Measurements from ENCODE around the gene FXYD6.

FXYD6 gene

DNA sequence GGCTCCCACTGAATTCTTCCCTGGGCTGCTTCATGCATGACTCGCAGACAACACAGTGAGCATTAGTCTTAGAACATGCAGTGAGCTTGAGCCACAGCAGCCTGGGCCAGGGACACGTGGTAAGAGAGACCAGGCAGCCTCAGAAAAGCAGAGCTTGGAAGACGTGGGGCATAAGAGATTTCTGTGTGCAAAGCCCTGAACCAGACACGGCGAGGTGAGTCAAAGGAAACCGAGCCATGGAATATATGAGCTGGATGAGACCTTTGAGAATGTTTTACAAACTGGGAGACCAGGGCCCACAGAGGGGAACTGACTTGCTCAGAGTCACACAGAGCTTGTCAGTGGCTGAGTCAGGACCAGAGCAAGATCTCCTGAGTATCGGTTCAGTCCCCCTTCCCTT, 8.5 kb upstream of the FXYD6 start:
- no peak for DNase-seq

DNA sequence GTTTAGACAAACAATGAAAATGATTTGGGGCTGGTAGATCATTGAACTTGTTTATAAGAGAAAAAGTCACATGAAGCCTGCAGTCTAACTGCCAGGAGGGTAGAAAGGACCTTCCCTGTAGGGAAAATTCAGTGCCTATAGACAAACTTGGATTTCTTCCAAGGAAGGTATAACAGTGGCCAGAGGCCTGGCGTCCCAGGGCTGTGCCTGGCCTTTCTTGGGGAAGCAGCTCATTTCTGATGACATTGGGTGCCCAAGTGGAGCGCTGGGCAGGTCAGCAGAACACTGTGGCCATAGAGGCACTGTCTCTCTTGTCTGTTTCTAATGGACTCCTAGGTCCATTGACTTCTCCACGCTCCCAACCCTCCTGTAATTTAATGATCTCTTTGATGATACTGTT, 6.6 kb upstream of the FXYD6 start:
- DNase-seq, result no peak

DNA sequence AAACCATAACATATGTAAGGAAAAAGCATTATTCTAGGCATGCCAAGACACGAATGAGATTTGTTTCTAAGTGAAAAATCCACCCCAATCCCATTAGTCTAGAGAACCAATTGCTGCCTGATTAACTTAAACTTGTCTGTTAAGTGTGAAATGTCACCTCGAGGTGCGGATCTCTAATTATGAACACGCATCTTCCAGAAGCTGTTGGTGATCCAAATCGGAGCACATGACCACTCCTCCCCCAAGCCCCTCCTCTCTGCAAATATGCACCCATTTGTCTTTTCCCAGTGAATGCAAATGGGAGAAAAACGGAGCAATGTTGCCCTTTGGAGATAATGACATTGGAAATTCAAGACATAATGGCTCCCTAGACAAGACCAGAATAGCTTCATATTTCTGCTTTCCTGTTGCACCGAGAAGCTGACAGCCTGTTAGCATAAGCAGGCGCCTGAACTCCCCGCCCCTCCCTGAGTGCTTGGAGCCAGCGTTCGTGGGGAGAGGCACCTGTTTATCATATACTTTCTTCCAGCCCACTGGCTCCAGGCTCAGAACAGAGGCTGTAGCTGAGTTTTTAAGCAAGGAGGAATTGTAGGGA, 6.0 kb upstream of the FXYD6 start:
- DNase-seq, result no peak

DNA sequence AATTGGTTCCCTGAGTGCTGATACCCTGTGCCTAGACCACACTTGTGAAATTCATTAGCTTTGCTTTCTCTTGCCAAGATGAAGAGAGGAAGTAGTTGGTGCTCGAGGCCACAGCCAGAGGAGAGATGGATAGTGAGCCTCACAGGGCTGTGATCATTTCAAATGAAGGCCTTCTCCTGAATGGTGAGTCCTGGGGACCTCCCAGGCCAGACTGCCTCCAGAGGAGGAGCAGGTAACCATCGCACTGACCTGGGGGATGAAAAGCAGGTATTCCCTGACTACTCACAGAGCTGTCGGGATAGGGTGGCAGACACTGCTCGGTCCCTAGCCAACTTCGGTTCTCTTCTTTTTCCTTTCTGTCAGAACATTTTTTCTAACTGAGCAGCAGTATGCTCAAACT, 4.8 kb upstream of the FXYD6 start:
- no peak for DNase-seq

DNA sequence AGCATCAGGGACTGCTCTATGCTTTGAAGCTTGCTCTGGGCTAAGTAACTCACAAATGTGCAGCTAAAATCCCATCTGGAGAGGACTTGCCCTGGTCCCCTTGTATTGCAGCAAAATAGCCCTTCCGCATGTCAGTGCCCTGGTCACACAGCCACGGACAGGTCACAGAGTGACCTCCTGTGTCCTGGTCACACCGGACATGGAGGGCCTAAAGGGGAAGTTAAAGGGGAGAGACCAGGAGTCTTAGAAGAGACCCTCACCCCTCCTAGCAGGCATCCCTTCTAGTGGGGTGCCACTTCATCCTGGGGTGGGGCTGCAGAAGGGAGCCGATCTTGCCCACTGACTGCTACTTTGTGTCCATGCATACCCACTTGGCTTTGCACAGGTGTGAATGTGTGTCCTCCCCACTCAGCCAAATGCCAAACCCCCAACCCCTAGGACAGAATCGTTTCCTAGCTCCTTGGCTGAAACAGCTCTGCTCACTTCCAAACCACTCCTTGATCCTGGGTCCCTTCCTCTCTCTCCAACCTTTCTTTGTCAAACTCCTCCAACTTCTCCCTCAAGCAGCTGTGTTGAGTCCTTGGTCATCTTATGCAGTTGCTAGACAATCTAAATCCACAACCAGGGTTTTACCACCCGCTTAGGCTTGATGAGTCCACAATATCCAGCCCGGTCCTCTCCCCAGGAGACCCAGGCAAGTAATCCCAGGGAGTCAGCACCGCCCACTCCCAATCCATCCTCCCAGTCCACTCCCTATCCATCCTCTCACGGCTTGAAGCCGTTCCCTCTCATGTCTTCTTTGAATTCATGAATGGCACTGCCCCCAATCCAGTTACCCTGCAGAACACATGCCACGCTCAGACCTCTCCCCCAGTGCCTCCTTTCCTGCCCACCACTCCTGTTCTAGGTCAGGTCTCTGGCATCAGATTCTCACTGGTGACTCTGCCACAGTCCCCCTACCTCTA, 3.3 kb upstream of the FXYD6 start:
- no peak for DNase-seq

DNA sequence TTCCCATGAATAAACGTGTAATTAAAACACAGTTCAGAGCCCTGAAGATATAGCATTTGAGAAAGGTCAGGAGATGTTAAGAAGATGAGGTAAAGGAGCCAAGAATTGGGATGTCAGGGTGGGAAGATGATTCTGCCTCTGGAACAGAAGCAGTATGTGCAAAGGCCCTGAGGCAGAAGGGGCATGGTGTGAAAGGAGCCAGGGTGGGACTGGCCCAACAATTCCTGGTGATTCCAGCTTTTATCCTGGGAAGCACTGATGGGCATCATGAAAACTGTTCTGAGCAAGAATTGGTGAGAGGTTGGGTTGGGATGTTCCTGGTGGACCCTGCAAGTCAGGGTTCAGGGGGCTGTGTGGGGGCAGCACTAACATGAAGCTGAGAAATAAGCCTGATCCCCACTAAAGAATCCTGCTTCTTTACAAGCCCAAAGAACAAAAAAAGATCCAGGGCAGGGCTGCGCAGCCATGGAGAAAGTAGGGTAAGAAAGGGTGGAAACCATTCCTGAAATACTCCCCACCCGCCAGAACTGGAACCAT, 2.5 kb upstream of the FXYD6 start:
- DNase-seq, result no peak

DNA sequence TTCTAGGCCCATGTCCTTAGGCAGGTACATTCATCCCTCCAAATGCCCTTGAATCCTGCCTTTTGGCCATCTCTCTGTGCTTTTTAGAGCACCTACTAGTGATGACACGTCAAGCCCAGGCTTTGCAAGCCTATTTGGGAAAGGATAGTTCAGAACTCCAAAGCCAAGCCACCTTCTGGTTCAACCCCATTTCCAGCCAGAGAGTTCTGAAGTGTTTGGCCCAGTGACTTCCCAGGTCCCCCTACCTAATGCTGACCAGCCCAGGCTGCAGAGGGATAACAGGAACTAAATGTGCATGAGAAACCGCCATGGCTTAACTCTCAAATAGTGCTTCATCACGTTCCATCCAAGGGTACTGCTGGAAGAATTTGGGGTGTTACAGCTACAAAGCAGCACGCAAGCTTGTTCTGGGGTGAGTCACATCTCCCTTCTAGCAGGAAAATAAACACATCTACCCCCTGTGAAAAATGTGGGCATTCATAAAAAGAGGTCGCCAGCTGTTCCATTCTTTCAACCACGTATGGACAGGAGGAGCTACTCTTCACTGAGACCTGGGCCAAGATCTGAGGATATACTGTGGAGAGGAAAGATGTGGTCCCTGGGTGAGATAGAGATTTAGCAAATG, 2.0 kb upstream of the FXYD6 start:
- DNase-seq, result no peak

DNA sequence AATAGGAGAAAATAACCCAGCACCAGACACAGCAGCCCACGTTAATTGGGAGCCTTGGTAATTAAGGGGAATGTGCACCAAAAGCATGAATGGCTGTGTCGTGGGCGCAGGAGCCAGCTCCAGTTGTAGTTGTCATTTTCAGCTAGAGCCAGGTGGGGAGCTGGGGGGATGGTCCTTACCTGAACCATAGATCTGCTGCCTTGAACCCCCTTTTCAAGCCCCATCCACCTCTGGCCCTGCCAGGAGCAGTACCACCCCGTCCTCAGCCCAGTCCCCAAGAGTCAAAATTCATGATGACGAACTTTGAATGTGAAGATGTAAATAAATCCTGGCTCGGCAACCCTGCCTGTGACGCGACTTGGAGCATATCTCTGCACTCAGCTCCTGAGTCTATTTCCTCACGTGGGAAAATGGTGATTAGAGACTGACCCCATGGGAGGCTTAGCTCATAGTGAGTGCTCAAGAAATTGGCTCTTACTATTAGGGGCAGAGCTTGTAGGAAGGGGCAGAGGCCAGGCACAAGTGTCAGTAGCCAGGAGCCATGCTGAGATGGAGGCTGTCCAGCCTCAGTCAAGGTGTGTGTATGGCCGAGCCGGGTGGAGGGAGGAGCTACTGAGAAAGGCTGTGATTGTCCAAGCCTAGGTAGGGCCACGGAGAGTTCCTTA, 794 bp upstream of the FXYD6 start:
- no peak for DNase-seq

DNA sequence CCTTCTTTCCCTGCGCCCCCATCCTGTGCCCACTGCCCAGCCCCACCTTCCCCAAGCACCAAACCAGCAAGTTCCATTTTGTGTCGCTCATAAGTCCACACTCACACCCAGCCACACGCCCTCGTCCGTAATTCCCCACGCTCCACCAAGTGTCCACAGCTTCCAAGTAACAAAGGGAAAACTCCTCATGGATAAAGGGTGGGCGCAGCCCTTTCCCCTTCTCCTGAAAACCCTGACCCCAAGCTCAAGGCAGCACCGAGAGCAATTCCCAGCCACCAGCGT, 458 bp downstream of the FXYD6 start:
- DNase-seq, result no peak

DNA sequence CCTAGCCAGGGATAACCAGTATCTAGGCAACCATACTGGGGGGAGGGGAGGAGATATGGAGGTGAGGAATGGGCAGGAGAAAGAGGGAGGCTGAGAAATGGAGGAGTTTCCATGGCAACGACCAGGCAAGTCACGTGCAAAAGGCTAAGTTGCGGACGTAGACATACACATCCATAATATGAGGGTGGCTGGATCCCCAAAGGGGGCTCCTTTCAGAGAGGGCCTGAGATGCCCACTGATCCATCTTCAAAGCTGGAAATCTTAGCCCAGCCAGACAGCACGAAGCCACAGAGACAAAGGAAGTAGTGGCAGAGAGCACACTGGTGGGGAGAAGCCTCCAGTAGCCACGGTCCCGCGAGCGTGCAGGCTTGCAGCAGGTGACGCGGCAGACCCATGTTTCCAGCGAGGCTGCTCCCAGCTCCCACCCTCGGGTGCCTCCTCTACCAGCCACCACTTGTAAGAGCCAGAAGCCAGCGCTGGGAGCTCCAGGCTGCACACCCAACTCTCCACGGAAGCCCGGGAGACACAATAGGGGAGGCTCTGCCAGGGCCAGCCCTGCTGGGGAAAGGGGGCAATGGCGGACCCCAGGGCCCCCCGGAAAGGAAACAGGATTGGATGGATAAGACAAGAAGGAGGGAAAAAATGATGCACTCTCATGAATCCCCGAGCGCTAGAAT, 938 bp downstream of the FXYD6 start:
- DNase-seq, result peak in 1 of 2 donors; percentile 10

DNA sequence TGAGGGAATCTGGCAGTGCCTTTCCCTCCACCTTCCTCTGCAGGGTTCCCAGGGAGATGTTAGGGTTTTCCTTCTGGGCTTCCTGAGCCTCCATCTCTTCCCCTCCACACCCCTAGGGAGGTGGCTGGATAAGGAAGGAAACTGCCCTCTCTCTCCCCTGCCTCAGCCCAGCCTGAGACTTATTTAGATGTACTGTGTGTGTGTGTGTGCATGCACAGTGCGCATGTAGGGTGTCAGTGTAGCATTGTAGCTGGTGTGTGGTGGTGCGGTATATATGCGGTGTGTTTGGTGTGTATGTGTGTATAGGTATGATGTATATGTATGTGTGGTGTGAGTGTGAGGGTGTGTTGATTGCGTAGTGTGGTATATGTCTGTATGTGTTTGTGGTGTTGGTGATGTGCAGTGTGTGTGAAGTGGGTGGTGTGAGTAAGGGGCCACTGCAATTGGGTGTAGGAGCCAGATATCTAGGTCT, 1.5 kb downstream of the FXYD6 start:
- DNase-seq, result no peak

DNA sequence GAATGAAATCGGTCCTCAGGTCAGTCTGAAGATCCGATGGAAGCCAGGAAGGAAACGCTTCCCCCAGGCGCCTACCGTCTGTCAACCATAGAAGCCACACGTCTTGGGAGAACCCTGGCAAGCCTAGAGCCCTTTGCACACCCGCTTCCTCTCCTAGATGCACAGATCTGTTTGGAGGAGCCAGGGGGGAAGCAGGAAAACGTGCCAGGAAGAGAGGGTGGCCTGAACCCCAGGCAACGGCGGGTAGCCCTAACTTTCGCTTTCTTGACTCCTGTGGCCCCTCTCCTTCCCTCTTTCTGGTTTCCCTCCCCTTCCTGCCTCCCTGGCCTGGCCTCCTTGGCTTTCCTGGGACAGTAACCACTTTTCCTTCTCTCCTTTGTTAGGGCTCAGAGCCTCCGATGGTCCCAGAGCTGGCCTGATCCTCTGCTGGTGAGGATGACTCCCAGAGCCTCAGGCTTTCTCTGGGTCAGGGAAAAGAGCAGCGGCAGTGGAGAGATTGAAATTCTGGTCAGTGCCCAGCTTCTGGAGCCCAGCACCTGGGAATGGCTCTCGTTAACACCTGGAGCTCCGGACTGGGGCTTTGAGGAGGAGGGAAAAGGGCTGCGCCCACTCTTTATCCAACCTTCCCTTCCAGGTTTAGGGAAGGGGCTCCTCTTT, 2.1 kb downstream of the FXYD6 start:
- DNase-seq, result no peak

DNA sequence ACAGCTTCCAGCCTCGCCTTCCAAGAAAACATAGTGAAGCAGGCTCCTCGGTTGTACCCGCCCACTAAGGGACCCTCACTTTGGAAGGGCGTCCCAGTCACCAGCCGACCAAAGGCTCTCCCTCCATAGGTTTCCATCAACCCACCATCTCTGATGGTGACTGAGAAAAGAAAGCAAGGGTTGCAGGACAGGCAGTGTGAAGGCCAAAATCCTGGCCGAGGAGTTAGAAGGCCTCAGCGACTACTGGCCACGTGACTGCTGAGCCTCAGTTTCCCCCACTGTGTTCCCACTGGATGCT, 2.7 kb downstream of the FXYD6 start:
- no peak for DNase-seq

DNA sequence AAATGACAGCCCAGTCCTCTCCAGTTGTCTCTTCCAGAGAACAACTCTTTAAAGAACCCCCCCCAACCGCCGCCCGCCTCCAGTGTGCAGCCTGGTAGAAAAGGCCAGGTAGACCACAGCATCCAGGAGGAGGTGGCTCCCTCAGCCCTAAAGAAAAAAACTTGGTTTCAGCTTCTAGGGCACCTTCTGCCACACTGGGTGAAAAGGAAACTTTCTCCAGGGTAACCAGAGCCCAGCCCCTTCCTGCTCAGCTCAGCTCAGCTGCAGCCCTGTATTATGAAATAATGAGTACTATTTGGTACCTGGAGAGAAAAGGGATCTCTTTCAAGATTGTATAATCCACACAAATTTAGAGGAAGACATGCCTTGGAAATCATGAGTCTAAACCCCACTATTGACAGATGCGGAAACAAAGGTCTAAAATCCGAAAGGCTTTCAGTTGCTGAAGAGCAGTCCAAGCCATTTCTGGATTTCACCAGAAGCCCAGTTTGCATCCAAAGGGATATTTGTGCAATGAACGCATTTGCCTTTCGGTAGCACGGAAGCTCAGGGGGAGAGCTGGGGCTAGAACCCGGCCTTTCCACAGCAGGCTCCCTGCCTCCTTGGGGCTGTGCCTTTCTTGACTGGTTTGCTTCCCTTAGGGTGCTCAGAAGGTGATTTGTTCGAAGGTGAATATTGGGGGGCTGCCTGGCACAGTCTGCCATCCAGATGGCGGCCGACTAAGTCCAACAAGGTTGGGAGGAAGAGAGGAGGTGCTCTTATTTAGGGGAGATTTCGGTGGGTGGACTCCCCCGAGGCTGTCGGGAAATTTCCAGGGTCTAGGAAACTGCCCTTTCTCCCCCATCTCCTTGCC, 3.3 kb downstream of the FXYD6 start:
- DNase-seq, result no peak

DNA sequence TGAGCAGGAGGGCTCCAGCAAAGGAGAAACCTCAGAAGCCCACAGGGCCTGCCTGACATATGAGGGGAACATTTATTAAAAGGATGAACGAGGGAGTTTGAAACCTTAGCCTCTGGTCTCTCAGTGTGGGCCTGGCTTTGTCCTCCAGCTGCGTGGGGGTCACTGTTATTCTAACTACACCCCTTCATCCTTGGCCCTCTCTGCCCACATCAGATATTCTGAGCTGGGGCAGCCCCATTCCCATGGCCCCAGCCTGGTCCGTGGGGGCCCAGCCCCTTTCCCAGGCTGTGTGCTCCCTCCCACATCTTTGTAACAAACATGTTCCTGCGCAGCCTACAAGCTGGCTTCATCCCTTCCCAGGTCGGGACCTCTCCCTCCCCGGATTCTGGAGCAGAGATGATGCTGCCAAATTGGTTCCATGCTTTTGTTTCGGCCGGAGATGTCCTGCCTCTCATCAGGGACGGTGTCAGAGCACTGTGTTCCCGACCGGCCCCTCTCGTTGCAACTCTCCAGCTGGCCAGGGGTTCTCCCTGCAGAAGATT, 4.0 kb downstream of the FXYD6 start:
- no peak for DNase-seq

DNA sequence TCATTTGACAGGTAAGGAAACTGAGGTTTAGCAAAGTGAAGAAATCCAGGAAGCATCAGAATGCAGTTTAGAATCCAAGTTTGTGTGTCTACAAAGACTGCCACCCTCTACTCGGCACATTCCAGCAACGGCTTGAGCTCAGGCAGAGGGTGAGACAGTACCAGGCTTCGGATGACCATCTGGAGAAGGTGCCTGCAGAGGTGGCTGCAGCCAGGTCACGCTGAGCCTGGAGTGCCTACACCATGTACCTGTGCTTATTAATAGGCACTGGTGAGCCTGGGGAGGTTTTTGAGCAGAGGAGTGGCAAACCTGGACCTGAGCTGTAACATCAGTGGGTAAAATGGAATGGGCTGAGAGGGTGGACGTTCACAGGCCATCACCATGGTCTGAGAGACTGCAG, 4.7 kb downstream of the FXYD6 start:
- no peak for DNase-seq

DNA sequence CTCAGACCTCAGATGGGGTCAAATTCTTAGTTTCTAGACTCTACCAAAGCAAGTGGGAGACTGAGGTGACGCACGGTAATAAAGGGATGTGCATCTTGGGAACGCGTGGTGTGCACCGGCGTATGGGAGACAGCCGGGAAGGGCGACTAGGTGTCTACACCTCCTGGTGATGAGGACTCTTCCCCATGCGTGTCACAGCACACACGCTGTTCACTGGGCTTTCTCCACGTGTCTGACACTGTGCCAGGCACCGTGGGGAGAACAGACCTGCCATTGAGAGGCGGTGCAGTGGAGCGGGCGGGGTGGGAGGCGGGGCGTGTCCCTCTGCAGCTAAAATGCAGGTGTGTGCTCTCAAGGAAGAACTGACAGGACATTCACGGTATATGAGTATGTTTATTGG, 5.3 kb downstream of the FXYD6 start:
- DNase-seq, result no peak

DNA sequence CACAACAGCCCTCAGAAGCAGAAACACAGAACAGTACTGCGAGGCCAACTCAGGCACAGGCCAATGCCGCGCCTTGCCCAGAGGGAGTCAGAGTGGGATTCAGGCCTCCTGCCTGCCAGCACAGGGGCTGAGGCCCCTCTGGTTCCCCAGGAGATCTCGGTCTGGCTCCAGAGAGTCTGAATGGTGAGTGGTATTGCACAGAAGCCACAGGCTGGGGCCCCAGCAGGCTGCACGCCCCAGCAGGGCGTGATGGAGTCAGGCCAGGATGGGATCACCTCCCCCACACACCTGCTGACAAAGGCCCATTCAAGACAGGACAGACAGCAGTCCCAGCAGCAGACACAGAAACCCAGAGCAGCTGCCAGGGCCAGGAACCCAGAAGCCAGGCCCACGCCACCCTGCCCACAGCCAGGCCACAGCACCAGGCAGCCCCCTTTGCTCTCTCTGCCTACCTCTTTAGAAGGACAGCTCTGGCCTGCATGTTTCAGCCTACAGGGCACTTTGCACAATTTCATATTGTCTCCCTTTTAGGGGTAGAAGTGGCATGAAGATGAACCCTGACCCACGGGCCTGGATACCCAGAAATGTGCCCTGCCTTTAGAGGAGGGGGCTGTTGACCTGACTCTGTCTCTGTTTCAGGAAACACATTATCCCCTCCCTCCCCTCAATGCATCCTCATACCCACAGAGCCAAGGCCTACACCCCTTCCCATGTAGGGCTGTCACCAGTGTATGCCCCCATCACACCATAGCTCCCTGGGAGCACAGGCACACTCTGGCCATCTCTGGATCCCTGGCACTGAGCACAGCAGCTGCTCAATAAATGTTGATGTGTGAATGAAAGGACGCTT, 6.1 kb downstream of the FXYD6 start:
- DNase-seq, result no peak

DNA sequence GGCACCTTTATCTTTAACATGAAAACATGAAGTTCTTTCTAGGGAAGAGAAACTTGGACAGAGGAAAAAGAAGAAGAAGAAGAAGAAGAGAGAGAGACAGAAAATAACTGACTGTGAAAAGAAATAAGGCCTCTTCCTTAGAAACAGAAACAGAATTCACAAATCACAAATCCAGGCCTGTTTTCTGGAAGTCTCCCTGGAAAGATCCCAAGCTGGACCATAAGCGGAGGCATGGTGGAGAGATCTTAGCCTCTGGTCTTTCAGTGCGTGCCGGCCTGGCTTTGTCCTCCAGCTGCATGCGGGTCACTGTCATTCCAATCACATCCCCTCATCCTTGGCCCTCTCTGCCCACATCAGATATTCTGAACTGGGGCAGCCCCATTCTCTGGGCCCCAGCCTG, 6.9 kb downstream of the FXYD6 start:
- DNase-seq, result no peak

Data from inflammatory macrophage (primary cell).